A549 (cell line): ENCODE results near the gene TUSC2. TPM values are rescaled to one million over a fixed set of nuclear protein-coding genes. Genes with fewer than 3 reads are reported as not detected.

Experiments
- ATAC-seq, 2 experiments: fragments of 200-7000 bp in 1 of 2; fragments of >200 bp in 1 of 2; cut with Nextera tagmentation in 1 of 2; cut with Tn5 transposase in 1 of 2; 3 replicates each; pipeline versions ENCODE4 v1.8.0 to v1.9.1; 2018 to 2020; ENCODE audit warnings: mild to moderate bottlenecking in 1 of 2, moderate library complexity in 1 of 2
- CTCF ChIA-PET: fragments of 300-600 bp; sonication (Branson Sonifier 250); formaldehyde crosslinking; extraction: SDS; loops from one replicate; lab custom pipeline; 2021; ENCODE audit warnings: antibody characterized with exemption, inconsistent platforms; lab: Yijun Ruan, JAX
- POLR2A ChIA-PET: fragments of 350-600 bp; formaldehyde crosslinking; extraction: SDS; loops from one replicate; lab custom pipeline; 2021; ENCODE audit warnings: antibody characterized with exemption, inconsistent platforms; lab: Yijun Ruan, JAX
- DNase-seq, 2 experiments: peaks; one replicate each; pipeline versions ENCODE4 v3.0.0 to v3.0.0-alpha.2; 2011 to 2016; ENCODE audit warnings: low read depth in 1 of 2, low spot score in 1 of 2
- FAIRE-seq: peaks from 2 replicates; lab custom pipeline; 2011; peaks lifted over from hg19 to GRCh38; lab: Jason Lieb, UNC
- H3K27ac ChIP-seq, 2 experiments: fragments of >200 bp; sonication (Bioruptor Twin); formaldehyde crosslinking; 3 replicates each; pipeline ENCODE4 v1.5.1; 2016 to 2017
- H3K4me1 ChIP-seq: fragments of >200 bp; sonication (Bioruptor Twin); formaldehyde crosslinking; 3 replicates; pipeline ENCODE4 v1.6.1; 2016
- H3K4me2 ChIP-seq: fragments of >200 bp; sonication (Bioruptor Twin); formaldehyde crosslinking; 3 replicates; pipeline ENCODE4 v1.6.1; 2016
- H3K4me3 ChIP-seq: fragments of >200 bp; sonication (Bioruptor Twin); formaldehyde crosslinking; 3 replicates; pipeline ENCODE4 v1.5.1; 2016
- H3K9me3 ChIP-seq: fragments of >200 bp; sonication (Bioruptor Twin); formaldehyde crosslinking; 3 replicates; pipeline ENCODE4 v1.6.1; 2016
- CBX8 ChIP-seq: fragments of 200-600 bp; sonication (generic); IDR thresholded peaks from 2 replicates; pipeline ENCODE4 v1.6.1; 2016
- CHD2 ChIP-seq: fragments of 150-350 bp; IDR thresholded peaks from 2 replicates; pipeline ENCODE4 v1.6.1; 2014; ENCODE audit warnings: low read length; ENCODE audit not compliant: partially characterized antibody
- EHF ChIP-seq: fragments of 250-450 bp; sonication (Bioruptor Pico); IDR thresholded peaks from 2 replicates; pipeline ENCODE4 v1.5.0; 2020; ENCODE audit warnings: mild to moderate bottlenecking
- EHMT2 ChIP-seq: fragments of 200-600 bp; sonication (generic); IDR thresholded peaks from 2 replicates; pipeline ENCODE4 v1.6.1; 2016; ENCODE audit warnings: antibody characterized with exemption, low read depth, mild to moderate bottlenecking, moderate library complexity
- EP300 ChIP-seq, 2 experiments: fragments of >200 bp; sonication (Bioruptor Twin); formaldehyde crosslinking; IDR thresholded peaks; 2 replicates in 1 of 2; 3 replicates in 1 of 2; pipeline ENCODE4 v1.6.1; 2016 to 2017
- FOSB ChIP-seq: fragments of 250-450 bp; sonication (Bioruptor Pico); IDR thresholded peaks from 2 replicates; pipeline ENCODE4 v1.5.0; 2020; ENCODE audit warnings: mild to moderate bottlenecking, moderate library complexity
- FOSL2 ChIP-seq, 2 experiments: fragments of 450-650 bp in 1 of 2; fragments of >200 bp in 1 of 2; sonication (Bioruptor Twin) in 1 of 2; formaldehyde crosslinking; IDR thresholded peaks; 2 replicates each; pipeline versions ENCODE4 v1.5.0 to v1.6.1; 2016 to 2020; ENCODE audit warnings: mild to moderate bottlenecking in 1 of 2, moderate library complexity in 1 of 2
- GATA3 ChIP-seq: IDR thresholded peaks from 2 replicates; pipeline ENCODE4 v1.6.1; 2012; ENCODE audit warnings: borderline replicate concordance
- HOXB13 ChIP-seq: fragments of 250-450 bp; sonication (Bioruptor Pico); IDR thresholded peaks from 2 replicates; pipeline ENCODE4 v1.5.0; 2020; ENCODE audit warnings: low read depth, mild to moderate bottlenecking, moderate library complexity
- JUN ChIP-seq, 2 experiments: fragments of >200 bp; sonication (Bioruptor Twin); formaldehyde crosslinking; IDR thresholded peaks; 2 replicates in 1 of 2; 3 replicates in 1 of 2; pipeline ENCODE4 v1.6.1; 2016 to 2017
- KDM1A ChIP-seq: fragments of 200-600 bp; sonication (generic); IDR thresholded peaks from 2 replicates; pipeline ENCODE4 v1.6.1; 2016; ENCODE audit warnings: low read depth, mild to moderate bottlenecking
- NFE2L2 ChIP-seq: fragments of 150-350 bp; conservative IDR thresholded peaks from 2 replicates; pipeline ENCODE4 v1.6.1; 2014; ENCODE audit warnings: low read length
- NPAS2 ChIP-seq: fragments of 250-450 bp; sonication (Bioruptor Pico); IDR thresholded peaks from 2 replicates; pipeline ENCODE4 v1.8.0; 2022; ENCODE audit warnings: mild to moderate bottlenecking, moderate library complexity, borderline replicate concordance
- PHF8 ChIP-seq: fragments of 200-600 bp; sonication (generic); IDR thresholded peaks from 2 replicates; pipeline ENCODE4 v1.6.1; 2016; ENCODE audit warnings: low read depth, mild to moderate bottlenecking, antibody characterized with exemption, moderate library complexity, borderline replicate concordance
- POLR2A ChIP-seq: IDR thresholded peaks from 2 replicates; pipeline ENCODE4 v1.6.1; 2012; ENCODE audit warnings: mild to moderate bottlenecking, low read length
- POLR2AphosphoS2 ChIP-seq: conservative IDR thresholded peaks from 2 replicates; pipeline ENCODE4 v1.6.1; 2012; ENCODE audit warnings: low read length, improper control_type of control experiment, inconsistent platforms
- RFX5 ChIP-seq: fragments of 450-650 bp; IDR thresholded peaks from 2 replicates; pipeline ENCODE4 v1.7.1; 2014; ENCODE audit warnings: antibody characterized with exemption, mild to moderate bottlenecking, moderate library complexity
- SMC3 ChIP-seq: fragments of >200 bp; sonication (Bioruptor Twin); formaldehyde crosslinking; IDR thresholded peaks from 3 replicates; pipeline ENCODE4 v1.6.1; 2018; ENCODE audit warnings: inconsistent platforms
- TFCP2L1 ChIP-seq: fragments of 250-450 bp; sonication (Bioruptor Pico); IDR thresholded peaks from 2 replicates; pipeline ENCODE4 v1.5.0; 2021; ENCODE audit warnings: mild to moderate bottlenecking
- ZFP36 ChIP-seq: fragments of 450-650 bp; IDR thresholded peaks from 2 replicates; pipeline ENCODE4 v1.6.1; 2014; ENCODE audit warnings: borderline replicate concordance; ENCODE audit not compliant: partially characterized antibody
- ZSCAN20 ChIP-seq: fragments of 250-450 bp; sonication (Bioruptor Pico); IDR thresholded peaks from 2 replicates; pipeline ENCODE4 v1.8.0; 2022; ENCODE audit warnings: mild to moderate bottlenecking, moderate library complexity
- WGBS: methylation state at CpG from one replicate; pipeline ENCODE4 v1.1.6; 2017; ENCODE audit errors: missing lambda C conversion rate; 5-methylcytosine and 5-hydroxymethylcytosine counted together
- polyA plus RNA-seq, 4 experiments: library from polyadenylated mRNA; depleted of rRNA in 3 of 4; stranded (reverse); fragments of >200 nt; fragmentation: RNase III in 1 of 4; extraction: RNeasy Plus Mini Kit Qiagen cat#74134 plus additional on column Dnase treatment in 1 of 4; gene quantifications; 2 replicates in 3 of 4; 3 replicates in 1 of 4; pipeline ENCODE4 v1.2.3, GENCODE V29; 2011 to 2017
- TF ChIP-seq, protein P1 (sequence below): IDR thresholded peaks from 2 replicates; pipeline ENCODE4 v1.6.1; 2012; ENCODE audit warnings: low read depth, borderline replicate concordance
- TF ChIP-seq, protein P2 (sequence below): fragments of 150-350 bp; IDR thresholded peaks from 2 replicates; pipeline ENCODE4 v1.6.1; 2014; ENCODE audit warnings: low read depth, mild to moderate bottlenecking, low read length
- TF ChIP-seq, protein P3 (sequence below): IDR thresholded peaks from 2 replicates; pipeline ENCODE4 v1.6.1; 2012
- TF ChIP-seq, protein P4 (sequence below): IDR thresholded peaks from 2 replicates; pipeline ENCODE4 v1.6.1; 2012
- TF ChIP-seq, protein P5 (sequence below): fragments of 450-650 bp; IDR thresholded peaks from 2 replicates; pipeline ENCODE4 v1.6.1; 2014; ENCODE audit warnings: antibody characterized with exemption

TUSC2 gene
- polyA plus RNA-seq, 2 of the 4 experiments (the other 2 are of a cell fraction): 18.2 to 23.5 TPM

DNA sequence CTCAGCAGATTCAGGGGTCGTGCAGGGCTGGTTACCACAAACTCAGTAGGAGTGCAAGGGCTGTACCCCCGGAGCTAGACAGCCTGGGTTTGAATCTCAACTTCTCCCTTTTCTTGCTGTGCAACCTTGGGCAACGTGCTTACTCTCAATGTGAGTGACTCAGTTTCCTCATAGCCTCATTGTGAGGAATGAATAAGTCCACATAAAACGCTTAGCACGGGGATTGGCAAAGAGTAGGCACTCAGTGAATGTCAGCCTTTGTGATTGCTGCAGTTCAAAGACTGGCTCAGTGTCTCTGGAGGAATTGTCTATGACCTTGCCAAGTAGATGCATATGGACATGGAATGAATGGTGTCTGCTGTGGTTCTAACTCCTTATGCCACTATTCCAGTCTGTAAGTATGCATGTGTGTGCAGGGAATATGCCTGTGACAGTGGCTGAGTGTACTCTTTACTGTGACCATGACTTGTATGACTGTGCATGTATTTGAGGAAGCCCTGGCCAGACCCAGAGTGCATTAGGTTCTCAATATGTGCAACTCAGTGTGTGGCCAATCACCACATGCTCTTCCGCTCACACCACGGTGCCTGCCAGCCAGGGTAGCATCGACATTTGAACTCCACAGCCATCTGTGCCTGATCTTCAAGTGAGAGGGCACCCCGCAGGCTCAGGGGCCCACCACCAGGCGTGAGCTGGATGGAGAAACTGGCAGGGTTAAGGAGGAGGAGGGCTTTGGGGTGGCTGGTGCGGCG lies 27.9 kb downstream of the TUSC2 start:
- H3K4me3 ChIP-seq: peak overlapping the region; percentile 44
- no peak for TF ChIP-seq CBX8
- peak; percentile 36; the same call in 1 of the 2 replicates for TF ChIP-seq EHF (CRISPR knock-in tag)
- TF ChIP-seq RFX5: no peak
- TF ChIP-seq, all 56 proteins: peak for 1
- CTCF ChIA-PET: interaction anchor here (1.1 to 3.5 kb wide), 6 partner anchors 15 to 65 kb away, joined by 3 to 21 read pairs (median 6); partner anchors contain the start of genes HYAL2 and TUSC2
- ATAC-seq (no peak), DNase-seq (no peak), FAIRE-seq (no peak)
- WGBS: 57% methylated on average over 10 of the region's 12 CpGs
- Histone ChIP-seq H3K27ac (peak overlapping the region; percentile 74 to 82), H3K9me3 (no peaks in the 10 kb centered on the region), H3K4me1 (peaks cover 26% of the 10 kb centered on the region), H3K4me2 (peak overlapping the region; percentile 92)
- POLR2A ChIA-PET: interaction anchor here (0.5 to 1.4 kb wide), 5 partner anchors 21 to 271 kb away, joined by 3 to 4 read pairs (median 3); no protein-coding TSS in a partner anchor

DNA sequence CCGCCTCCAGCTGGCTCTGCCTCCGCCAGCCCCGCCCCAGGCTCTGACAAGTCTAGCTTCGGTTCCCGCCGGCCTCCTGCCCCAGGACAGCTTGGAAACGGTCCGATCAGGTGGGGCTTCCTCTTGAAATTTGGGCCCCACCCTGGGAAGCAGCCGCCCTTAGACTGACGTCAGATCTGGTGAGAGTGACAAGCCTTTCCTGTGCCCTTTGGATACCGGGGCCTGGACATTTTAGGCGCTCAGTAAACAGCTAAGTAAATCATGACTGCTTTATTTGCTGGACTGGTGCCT lies 28.4 kb downstream of the TUSC2 start:
- Histone ChIP-seq H3K4me3 (peak overlapping the region; percentile 44), H3K4me1 (peaks cover 26% of the 10 kb centered on the region), H3K27ac (peak overlapping the region; percentile 74 to 82), H3K9me3 (no peaks in the 10 kb centered on the region), H3K4me2 (peak overlapping the region; percentile 92)
- DNase-seq (no peak), ATAC-seq (peak in 1 of 2 experiments; percentile 84; a peak in 3 of 6 replicates), FAIRE-seq (no peak)
- no CpG with 5 or more reads among the region's 12 CpGs for WGBS
- no peak for TF ChIP-seq JUN (IDR thresholded peaks at IDR 0.05)
- no peak for TF ChIP-seq POLR2AphosphoS2
- CTCF ChIA-PET: interaction anchor here (1.1 to 3.5 kb wide), 7 partner anchors 16 to 105 kb away, joined by 3 to 21 read pairs (median 3); partner anchors contain the start of genes HYAL2 and TUSC2
- POLR2A ChIA-PET: interaction anchor here (0.5 to 1.4 kb wide), 4 partner anchors 20 to 39 kb away, joined by 3 to 4 read pairs (median 4); no protein-coding TSS in a partner anchor

DNA sequence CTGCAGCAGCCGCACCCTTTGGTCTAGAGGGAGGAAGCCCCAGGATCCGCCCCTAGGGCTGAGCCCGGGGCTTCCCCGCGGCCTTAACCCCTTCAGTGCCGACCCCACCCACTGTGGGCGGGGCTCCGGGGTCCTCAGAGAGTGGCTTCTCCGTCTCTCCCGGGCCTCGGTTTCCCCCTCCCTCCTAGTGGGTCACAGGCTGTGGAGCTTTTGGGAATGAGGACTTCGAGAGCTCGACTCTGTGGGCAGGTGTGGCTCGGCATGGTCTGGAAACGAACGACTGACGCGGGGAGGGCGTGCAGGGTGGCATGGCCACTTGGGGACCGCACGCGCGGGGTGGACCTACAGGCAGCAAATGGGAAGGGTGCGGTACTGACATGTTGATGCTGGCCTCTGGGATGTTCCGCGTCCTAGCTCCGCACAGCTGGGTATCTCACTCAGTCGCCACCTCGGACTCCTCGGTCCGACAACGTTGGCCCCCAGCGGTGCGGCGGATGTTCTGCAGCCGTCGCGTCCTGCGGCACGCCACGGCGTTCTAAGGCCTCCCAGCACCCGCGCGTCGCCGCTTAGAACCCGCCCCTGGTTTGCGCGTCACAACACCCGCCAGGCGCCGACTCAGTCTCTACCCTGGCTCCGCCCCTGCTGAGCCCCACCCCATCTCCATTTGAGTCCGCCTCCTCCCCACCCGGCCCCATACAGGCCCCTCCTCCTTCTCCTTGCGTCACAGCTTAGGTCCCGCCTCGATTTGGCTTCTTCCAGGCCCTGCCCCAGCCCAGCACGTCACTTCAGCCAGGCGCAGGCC lies 29.0 kb downstream of the TUSC2 start, which contains the start of the genes HYAL3 and NAA80:
Gene HYAL3, minus strand, starts transcription at position 570 of the 802 bp plus-strand sequence. CDS start 3,803 bp downstream, outside the sequence.
Gene NAA80, minus strand, starts transcription at position 570 of the 802 bp plus-strand sequence. CDS start 1,942 bp downstream, outside the sequence.
- peak; percentile 80 to 99 for DNase-seq
- CTCF ChIA-PET: interaction anchor here (1.1 to 3.5 kb wide), 9 partner anchors 16 to 104 kb away, joined by 3 to 21 read pairs (median 3); partner anchors contain the start of genes HYAL2 and TUSC2
- TF ChIP-seq KDM1A (no peak), NFE2L2 (no peak), POLR2A (peak; percentile 87), CHD2 (no peak), TFCP2L1 (CRISPR knock-in tag) (no peak), HOXB13 (CRISPR knock-in tag) (no peak), FOSB (CRISPR knock-in tag) (no peak), NPAS2 (CRISPR knock-in tag) (no peak), SMC3 (no peak), EP300 (IDR thresholded peaks at IDR 0.05) (no peak), GATA3 (no peak), ZFP36 (no peak), CBX8 (no peak), POLR2AphosphoS2 (no peak), EHMT2 (no peak), FOSL2 (IDR thresholded peaks at IDR 0.05) (no peak), FOSL2 (CRISPR knock-in tag; IDR thresholded peaks at IDR 0.05) (no peak), JUN (IDR thresholded peaks at IDR 0.05) (peak in 1 of 2 experiments; percentile 51; a peak in 1 of 5 replicates), ZSCAN20 (CRISPR knock-in tag) (no peak), PHF8 (peak; percentile 56; the same call in 1 of the 2 replicates)
- TF ChIP-seq, protein P1, sequence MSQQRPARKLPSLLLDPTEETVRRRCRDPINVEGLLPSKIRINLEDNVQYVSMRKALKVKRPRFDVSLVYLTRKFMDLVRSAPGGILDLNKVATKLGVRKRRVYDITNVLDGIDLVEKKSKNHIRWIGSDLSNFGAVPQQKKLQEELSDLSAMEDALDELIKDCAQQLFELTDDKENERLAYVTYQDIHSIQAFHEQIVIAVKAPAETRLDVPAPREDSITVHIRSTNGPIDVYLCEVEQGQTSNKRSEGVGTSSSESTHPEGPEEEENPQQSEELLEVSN: no peak
- TF ChIP-seq, protein P2, sequence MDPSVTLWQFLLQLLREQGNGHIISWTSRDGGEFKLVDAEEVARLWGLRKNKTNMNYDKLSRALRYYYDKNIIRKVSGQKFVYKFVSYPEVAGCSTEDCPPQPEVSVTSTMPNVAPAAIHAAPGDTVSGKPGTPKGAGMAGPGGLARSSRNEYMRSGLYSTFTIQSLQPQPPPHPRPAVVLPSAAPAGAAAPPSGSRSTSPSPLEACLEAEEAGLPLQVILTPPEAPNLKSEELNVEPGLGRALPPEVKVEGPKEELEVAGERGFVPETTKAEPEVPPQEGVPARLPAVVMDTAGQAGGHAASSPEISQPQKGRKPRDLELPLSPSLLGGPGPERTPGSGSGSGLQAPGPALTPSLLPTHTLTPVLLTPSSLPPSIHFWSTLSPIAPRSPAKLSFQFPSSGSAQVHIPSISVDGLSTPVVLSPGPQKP: no peak
- TF ChIP-seq, protein P3, sequence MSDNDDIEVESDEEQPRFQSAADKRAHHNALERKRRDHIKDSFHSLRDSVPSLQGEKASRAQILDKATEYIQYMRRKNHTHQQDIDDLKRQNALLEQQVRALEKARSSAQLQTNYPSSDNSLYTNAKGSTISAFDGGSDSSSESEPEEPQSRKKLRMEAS: peak; percentile 77
- TF ChIP-seq, protein P4, sequence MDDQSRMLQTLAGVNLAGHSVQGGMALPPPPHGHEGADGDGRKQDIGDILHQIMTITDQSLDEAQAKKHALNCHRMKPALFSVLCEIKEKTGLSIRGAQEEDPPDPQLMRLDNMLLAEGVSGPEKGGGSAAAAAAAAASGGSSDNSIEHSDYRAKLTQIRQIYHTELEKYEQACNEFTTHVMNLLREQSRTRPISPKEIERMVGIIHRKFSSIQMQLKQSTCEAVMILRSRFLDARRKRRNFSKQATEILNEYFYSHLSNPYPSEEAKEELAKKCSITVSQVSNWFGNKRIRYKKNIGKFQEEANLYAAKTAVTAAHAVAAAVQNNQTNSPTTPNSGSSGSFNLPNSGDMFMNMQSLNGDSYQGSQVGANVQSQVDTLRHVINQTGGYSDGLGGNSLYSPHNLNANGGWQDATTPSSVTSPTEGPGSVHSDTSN: no peak
- TF ChIP-seq, protein P5, sequence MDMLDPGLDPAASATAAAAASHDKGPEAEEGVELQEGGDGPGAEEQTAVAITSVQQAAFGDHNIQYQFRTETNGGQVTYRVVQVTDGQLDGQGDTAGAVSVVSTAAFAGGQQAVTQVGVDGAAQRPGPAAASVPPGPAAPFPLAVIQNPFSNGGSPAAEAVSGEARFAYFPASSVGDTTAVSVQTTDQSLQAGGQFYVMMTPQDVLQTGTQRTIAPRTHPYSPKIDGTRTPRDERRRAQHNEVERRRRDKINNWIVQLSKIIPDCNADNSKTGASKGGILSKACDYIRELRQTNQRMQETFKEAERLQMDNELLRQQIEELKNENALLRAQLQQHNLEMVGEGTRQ: no peak

More for the DNA sequence above, 29.0 kb downstream of the TUSC2 start, which contains the start of the genes HYAL3 and NAA80:
- Histone ChIP-seq H3K4me3 (peak within 1 kb of the TSS; percentile 77), H3K4me1 (peaks cover 26% of the 10 kb centered on the region), H3K27ac (peak within 1 kb of the TSS; percentile 92 to 98), H3K9me3 (no peaks in the 10 kb centered on the region), H3K4me2 (peak within 1 kb of the TSS; percentile 98)
- FAIRE-seq: no peak
- POLR2A ChIA-PET: interaction anchor here (0.5 to 1.4 kb wide), 4 partner anchors 20 to 39 kb away, joined by 3 to 4 read pairs (median 4); no protein-coding TSS in a partner anchor
- 0% methylated on average over 9 of the region's 61 CpGs for WGBS
- ATAC-seq: peak; percentile 80 to 88
